Stimulated activated CD8-positive, alpha-beta memory T cell treated with anti-CD3 and anti-CD28 coated beads, Interleukin-4, amount 100 ng/mL, for 1 hour (primary cell): ENCODE results near the gene SEC61B.
A peak's percentile ranks its signal among the peaks of the same experiment; 100 is the strongest.
"Not testable (repeated sequence)": the region's sequence is repeated elsewhere in the genome, so short reads cannot be mapped to it uniquely, and the experiment has no call there.

ENCODE experiments used
- DNase-seq, 2 donors: peaks; one replicate each; pipeline ENCODE4 v3.0.0-alpha.2; 2020; ENCODE audit warnings: low read depth in 2 of 2, low spot score in 1 of 2

SEC61B gene

GRCh38 chr9:99235926-99236634 is 14.0 kb downstream of the SEC61B start:
- DNase-seq = no peak

- DNase-seq = no peak
Observed at GRCh38 chr9:99237356-99237755, 15.3 kb downstream of the SEC61B start.

DNA sequence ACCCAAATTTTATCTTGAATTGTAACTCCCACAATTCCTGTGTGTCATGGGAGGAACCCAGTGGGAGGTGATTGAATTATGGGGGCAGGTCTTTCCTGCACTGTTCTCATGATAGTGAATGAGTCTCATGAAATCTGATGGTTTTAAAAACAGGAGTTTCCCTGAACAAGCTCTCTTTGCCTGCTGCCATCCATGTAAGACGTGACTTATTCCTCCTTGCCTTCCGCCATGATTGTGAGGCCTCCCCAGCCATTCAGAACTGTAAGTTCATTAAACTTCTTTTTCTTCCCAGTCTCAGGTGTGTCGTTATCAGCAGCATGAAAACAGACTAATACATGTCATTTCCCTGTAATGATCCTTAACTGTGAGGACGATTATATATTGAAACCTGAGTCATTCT is 15.8 kb downstream of the SEC61B start:
- not testable (repeated sequence) for DNase-seq

DNA sequence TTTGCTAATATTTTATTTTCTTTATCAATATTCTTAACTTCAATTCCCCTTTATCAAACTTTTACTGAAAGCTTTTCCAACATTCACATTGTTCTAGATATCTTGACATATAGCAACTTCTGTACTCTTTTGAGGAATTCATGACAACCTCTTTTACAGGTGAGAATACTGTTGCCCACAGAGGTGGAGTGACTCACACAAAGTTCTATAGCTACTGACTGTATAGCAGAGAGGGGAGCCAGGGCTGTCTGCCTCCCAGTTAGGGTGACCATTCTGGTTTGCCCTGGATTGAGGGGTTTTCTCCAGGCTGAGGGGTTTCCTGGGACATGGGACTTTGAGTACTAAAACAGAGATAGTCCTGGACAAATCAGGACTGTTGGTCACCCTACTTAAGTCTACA is 16.2 kb downstream of the SEC61B start:
- DNase-seq = no peak

GRCh38 chr9:99239341-99240060 is 17.4 kb downstream of the SEC61B start:
- DNase-seq = no peak

DNA sequence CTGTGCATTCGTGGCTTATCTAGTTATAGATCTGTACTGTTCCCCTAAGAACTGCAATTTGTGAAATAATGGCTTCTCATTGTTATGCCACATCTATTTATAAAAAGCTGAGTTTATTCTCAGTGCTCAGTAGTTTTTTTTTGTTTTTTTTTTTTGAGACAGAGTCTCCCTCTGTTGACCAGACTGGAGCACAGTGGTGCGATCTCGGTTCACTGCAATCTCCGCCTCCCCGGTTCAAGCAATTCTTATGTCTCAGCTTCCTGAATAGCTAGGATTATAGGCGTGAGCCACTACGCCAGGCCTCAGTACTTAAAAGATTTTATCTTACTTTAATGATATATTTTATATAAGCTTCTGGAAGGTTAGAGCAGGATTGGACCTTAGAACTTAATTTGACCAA is 19.0 kb downstream of the SEC61B start:
- DNase-seq = no peak

DNA sequence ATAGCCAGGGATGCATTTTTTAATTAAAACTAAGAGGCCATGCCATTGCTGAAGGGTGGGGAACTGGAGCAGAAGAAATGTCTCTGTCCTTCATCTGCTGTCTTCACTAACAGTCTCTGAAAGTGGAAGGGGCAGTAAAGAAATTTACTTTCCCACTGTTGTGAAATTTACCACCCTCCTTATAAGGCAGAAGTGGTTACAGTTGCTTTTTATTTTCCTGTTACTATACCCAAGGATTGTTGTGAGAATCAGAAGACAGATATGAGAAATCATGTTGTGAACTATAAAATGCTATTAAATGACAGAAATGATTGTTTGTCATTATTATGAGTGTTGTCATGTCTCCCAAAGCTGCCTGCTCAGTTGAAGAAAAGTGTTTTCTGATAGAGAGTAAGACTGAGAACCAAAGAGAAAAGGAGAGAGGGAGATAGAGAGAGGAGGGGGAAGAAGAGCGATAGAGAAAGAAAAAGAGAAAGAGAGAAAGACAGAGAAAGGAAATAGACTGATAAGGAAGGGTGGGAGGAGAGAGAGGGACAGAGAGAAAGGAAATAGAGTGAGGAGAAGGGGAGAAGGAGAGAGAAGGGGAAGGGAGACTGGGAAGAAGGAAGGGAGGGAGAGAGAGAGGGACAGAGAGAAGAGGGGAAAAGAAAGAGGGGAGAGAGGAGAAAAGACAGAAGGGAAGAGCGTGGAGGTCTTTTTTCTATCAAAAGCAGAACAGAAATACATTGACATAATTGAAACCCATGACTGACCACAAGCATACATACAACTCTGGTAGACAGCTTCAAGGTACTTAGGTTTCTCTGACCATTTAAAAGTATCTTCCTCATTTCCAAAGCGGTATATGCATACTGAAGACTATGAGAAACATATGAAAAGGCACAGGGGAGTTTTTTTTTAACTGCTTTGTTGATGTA is 22.5 kb downstream of the SEC61B start:
- DNase-seq = no peak

DNA sequence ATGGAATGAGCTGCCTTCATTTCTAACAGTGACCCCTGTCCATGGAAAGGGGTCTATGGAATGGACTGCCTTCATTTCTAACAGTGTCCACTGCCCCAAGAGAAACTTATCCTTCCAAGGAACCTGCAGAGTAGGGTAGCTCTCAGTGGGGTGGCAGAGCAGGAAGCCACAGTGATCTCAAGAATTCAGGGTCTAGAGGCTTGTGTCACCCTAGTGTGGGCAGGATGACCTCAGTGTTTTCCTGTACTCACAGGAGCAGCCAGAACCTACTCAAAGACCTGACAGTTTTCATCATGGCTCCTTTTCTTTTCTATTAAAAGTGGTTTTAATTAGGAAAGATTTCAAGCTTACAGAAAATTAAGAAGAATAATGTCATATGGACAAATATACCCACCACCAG is 27.5 kb downstream of the SEC61B start:
- no peak for DNase-seq

GRCh38 chr9:99251157-99251556 is 29.1 kb downstream of the SEC61B start:
- no peak for DNase-seq

DNA sequence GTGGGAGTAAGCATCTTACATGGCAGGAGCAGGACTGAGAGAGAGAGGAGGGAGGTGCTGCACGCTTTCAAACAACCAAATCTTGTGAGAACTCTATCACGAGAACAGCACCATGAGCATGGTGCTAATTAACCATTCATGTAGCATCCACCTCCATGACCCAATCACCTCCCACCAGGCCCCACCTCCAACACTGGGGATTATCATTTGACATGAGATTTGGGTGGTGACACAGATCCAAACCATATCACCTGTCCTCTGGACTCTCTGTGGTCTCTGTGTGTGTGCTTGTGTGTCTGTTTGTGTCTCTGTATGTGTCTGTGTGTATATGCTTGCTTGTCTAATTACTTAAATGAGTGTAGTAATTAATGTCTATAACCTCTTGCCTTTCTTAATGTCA is 31.1 kb downstream of the SEC61B start:
- no peak for DNase-seq

- peak in 1 of 2 donors; percentile 24 for DNase-seq
Observed at GRCh38 chr9:99253772-99254431, 31.8 kb downstream of the SEC61B start.

GRCh38 chr9:99255651-99256050 is 33.6 kb downstream of the SEC61B start:
- DNase-seq = no peak

DNA sequence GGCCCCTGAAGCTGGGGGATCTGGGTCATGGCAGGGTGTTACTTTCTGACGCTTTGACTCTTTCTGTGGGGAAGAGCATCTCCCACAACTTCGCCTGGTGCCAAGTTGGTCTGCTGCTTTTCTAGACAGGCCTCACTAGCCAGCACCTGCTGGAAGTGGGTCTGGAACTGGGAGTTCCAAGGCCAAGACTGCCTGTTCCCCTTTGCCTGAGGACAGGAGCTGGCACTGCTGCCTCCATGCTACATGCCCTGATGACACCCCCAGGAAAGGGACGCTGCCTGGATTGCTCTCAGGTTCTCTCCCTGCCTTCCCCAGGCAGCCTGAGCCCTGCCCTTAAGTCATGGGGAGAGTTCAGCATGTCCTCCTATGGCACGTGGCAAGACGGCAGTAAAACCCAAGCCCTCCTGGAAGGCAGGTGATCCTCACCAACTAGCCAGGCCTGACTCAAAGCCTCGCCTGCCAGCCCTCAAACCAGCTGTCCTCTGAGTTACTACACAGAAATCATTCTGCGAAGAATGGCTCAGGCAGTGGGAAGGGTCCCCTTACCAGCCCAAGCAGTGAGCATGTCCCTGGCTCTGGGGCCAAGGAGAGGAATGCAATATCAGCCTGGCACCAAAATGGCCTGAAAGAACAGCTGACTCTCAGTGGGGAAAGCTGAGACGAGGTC is 35.8 kb downstream of the SEC61B start:
- DNase-seq = no peak

DNA sequence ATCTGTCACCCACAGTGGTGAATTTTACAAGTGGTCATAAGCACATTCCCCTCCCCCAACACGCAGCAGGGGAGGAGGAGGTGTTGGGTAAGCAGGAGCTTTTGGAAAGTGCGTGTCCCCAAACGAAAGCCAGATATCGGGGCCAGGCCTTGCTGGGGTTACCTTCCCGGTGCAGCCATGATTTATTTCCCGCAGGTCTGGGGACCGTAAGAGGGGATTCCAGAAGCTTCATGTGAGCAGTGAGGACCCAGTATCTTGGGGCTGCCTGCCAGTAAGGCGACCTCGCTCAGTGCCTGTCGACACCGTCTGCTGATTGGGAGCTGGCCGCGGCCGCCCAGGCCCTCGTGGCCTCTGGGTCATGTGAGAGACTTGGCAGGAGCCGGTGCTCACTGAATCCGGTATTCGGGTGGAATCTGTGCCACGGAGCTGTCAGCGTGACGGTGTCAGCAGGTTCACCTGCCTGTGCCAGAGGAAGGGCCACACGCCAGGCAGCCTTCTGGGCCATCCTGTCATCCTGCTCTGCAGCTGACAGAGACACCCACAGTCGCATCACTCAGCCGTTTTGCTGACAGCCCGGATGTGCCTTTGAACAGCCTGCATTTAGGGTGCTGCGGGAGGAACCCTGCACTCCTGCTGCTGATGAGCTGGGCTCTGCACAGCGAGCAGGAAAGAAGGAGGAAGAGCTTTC is 37.3 kb downstream of the SEC61B start:
- DNase-seq = no peak

- DNase-seq = no peak
Observed at GRCh38 chr9:99261923-99262322, 39.8 kb downstream of the SEC61B start.

DNA sequence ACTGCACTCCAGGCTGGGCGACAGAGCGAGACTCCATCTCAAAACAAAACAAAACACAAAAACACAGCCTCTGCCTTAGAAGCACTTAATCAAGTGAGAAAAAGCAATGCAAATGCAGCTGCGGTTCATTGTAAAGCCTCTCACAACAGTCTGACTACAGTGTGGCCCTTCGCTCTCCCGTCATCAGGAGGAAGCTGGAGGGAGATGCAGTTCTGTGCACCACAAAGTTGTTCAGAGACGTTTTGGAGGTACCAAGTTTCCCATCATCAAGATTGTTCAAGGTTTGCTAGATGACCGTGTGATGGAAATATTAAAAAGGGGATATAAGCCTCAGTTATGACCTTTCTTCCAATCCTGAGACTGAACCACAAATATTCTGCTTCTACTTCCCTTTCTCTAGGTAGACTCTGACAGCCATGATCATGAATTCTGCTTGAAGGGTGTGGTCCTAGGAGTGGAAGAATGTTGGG is 40.9 kb downstream of the SEC61B start:
- DNase-seq = no peak

DNA sequence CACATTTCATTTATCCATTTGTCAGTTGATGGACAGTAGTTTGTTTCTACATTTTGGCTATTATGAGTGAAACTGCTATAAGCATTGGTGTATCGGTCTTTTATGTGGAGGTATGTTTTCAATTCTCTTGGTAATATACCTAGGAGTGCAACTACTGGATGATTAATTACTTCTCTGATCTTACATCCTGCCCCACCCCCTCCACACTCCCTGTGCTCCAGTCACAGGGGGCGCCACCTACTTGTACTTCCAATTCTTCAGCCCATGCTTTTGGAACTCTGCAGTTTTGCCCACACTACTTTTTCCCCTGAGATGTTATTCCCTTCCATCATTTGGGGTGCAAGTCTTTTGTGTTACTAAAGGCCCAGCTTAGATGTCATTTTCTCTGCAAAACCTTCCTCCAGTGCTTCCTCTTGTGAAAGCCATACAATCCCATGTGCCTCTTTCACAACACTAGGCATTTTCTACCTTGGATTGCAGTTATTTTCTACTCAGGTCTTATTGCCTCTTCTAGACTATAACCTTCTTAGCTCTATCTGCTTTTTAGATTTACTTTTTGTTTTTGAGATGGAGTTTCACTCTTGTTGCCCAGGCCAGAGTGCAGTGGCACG is 42.1 kb downstream of the SEC61B start:
- no peak for DNase-seq

GRCh38 chr9:99265691-99266090 is 43.6 kb downstream of the SEC61B start:
- DNase-seq = no peak

GRCh38 chr9:99266255-99267023 is 44.4 kb downstream of the SEC61B start:
- peak in 1 of 2 donors; percentile 27 for DNase-seq
